Memory B cell (primary cell): Measurements from ENCODE around the gene SDK1.

Experiments used
- ATAC-seq: fragments of 150-1000 bp; cut with Tn5 transposase; 2 replicates; pipeline ENCODE4 v1.10.0; 2021; ENCODE audit warnings: low read depth, mild to moderate bottlenecking, moderate library complexity
- DNase-seq, 2 donors: peaks; one replicate each; pipeline ENCODE4 v3.0.0; 2022; ENCODE audit warnings: low spot score in 2 of 2
- H3K27ac Mint-ChIP-seq: one replicate; pipeline ENCODE4 v1.8.0; 2022; ENCODE audit warnings: mild to moderate bottlenecking, moderate library complexity, mixed read lengths
- H3K27me3 Mint-ChIP-seq: one replicate; pipeline ENCODE4 v1.8.0; 2022; ENCODE audit warnings: mixed read lengths
- H3K36me3 Mint-ChIP-seq: one replicate; pipeline ENCODE4 v1.8.0; 2022; ENCODE audit warnings: mild to moderate bottlenecking, mixed read lengths
- H3K4me1 Mint-ChIP-seq: one replicate; pipeline ENCODE4 v1.8.0; 2022; ENCODE audit warnings: mixed read lengths
- H3K4me3 Mint-ChIP-seq: one replicate; pipeline ENCODE4 v1.8.0; 2022; ENCODE audit warnings: mild to moderate bottlenecking, moderate library complexity, mixed read lengths
- H3K9me3 Mint-ChIP-seq: one replicate; pipeline ENCODE4 v1.8.0; 2022; ENCODE audit warnings: mixed read lengths

The SDK1 gene

DNA sequence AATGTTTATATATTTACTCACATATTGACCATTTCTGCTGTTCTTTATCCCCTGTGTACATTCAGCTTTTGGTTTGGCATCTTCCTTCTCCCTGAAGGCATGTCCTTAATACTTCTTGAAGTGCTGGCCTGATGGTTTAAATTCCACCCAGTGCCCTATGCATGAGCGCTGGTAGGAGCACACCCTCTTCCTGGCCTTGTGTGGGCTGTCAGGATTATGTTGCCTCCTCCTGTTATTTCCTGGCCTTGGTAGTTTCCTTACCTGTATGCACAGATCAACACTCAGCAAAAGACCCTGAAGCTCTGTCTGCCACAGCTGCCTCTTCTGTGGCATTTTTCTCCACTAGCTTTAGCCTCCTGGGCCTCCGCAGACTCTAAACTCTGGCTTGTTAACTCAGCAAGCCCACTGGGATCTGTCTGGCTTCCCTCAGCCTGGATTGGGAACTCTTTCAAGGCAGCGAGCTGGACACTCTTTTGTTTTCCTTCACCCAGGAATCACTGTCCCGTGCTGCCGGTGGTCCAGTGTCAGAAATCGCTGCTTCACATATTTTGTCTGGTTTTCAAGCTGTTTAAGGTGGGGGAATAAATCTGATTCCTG, 595.2 kb downstream of the SDK1 start:
- H3K36me3 Mint-ChIP-seq = no peaks in the 10 kb centered on the region
- no peak overlapping the region for H3K27ac Mint-ChIP-seq
- peaks cover 3% of the 10 kb centered on the region for H3K4me1 Mint-ChIP-seq
- peaks cover 12% of the 10 kb centered on the region for H3K27me3 Mint-ChIP-seq
- no peak overlapping the region for H3K4me3 Mint-ChIP-seq
- DNase-seq (no peak), ATAC-seq (no peak)
- no peaks in the 10 kb centered on the region for H3K9me3 Mint-ChIP-seq

DNA sequence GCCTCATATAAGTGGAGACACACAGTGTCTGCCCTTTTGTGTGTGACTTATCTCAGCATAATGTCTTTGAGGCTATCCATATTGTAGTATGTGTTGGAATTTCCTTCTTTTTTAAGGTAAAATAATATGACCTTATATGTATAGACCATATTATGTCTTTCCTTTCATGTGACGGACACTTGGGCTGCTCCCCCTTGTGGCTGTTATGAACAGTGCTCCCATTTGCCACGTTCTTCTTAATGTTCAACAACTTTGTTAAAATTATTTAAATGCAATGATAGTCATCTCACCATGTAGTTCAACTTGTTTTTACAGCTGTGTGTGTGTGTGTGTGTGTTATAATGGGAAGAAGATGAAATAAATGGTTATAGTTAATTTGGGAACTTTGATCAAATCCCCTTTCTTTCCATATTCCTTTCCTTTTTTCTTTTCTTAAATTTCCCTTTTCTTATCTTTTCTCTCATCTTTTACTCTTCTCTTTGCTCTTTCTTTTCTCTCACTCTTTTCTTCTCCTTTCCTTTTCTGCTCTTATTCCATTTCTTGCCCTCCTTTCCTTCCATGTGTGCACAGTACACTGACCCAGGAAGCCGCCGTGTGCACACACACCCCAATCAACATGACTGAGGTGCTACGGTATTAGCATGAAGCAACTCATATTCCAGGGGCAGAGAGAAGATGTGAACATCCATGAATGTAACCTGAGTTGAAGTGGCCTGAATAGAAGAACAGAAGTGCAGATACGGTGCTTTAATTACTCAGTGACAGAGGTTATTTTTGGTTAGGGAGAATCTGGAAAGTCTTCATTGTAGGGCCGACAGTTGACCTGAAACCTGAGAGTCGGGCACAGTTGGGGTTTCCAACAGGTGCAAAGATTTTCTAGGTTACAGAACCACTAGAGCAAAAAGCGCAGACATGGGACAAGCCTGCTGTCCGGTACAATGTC, 596.6 kb downstream of the SDK1 start:
- Mint-ChIP-seq H3K27me3 (peaks cover 16% of the 10 kb centered on the region), H3K9me3 (no peaks in the 10 kb centered on the region), H3K4me3 (no peak overlapping the region), H3K4me1 (peaks cover 3% of the 10 kb centered on the region), H3K27ac (no peak overlapping the region), H3K36me3 (no peaks in the 10 kb centered on the region)
- peak; percentile 55 for ATAC-seq
- DNase-seq = peak; percentile 39 to 41

DNA sequence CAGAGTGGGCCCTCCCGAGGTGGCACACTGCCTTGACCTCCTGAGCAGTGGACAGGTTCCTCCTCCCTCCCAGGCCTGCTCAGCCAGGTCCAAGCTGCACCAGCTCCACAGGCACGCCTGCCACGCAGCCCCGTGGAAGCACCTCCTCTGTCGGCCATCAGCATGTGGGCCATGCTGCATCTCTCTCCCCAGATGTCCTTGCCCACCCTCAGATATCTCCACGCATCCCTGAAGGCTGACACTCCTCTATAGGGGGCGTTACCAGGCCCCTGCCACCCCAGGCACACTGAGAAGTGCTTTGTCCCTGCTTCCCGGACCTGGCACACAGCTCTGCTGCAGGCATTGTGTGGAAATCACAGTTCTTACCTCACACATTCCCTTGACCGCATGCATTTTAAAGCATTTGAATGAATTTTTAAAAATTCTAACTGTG, 598.5 kb downstream of the SDK1 start:
- DNase-seq = no peak
- H3K27ac Mint-ChIP-seq = no peak overlapping the region
- no peaks in the 10 kb centered on the region for H3K9me3 Mint-ChIP-seq
- no peaks in the 10 kb centered on the region for H3K36me3 Mint-ChIP-seq
- ATAC-seq = no peak
- peaks cover 3% of the 10 kb centered on the region for H3K4me1 Mint-ChIP-seq
- peaks cover 17% of the 10 kb centered on the region for H3K27me3 Mint-ChIP-seq
- H3K4me3 Mint-ChIP-seq = no peak overlapping the region

DNA sequence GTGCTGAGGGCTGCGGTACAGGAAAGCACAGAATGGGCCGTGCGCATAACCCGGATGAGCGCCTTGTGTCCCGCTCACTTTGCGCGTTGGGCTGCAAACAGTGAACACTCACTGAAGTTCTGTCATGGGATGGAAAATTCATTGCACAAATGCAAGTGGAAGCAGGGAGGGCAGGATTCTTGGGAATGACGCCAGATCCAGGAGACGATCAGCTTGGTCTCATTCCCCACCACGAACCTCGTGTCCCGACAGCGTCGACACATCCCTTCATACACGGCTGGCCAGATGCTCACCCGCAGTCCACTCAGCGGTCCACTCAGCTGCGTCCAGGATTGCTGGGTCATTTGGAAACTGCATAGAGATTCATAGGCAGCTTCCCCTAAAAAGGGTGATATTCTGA, 607.1 kb downstream of the SDK1 start:
- H3K9me3 Mint-ChIP-seq = no peaks in the 10 kb centered on the region
- no peak overlapping the region for H3K27ac Mint-ChIP-seq
- no peaks in the 10 kb centered on the region for H3K4me1 Mint-ChIP-seq
- no peak for ATAC-seq
- no peak for DNase-seq
- no peaks in the 10 kb centered on the region for H3K36me3 Mint-ChIP-seq
- no peak overlapping the region for H3K4me3 Mint-ChIP-seq
- H3K27me3 Mint-ChIP-seq = peaks cover 16% of the 10 kb centered on the region

DNA sequence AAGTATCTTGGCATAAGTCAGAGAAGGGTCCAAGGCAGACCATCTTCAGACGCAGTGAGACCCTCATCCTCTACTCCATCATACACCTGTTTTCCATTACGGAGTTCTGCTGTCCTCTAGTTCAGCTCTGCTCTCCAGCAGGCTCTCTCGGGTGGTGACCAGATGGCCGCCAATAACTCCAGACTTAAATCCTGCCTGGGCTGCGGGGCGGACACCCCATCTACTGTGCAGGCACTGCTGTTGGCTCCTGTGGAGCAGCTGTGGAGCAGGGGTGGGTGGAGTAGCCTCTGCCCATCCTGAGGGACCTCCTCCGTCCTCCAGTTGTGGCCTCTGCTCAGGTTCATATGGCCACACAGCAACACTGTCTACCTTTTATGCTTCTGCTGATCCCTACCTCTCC, 608.1 kb downstream of the SDK1 start:
- H3K4me1 Mint-ChIP-seq = no peaks in the 10 kb centered on the region
- H3K36me3 Mint-ChIP-seq = no peaks in the 10 kb centered on the region
- no peak overlapping the region for H3K4me3 Mint-ChIP-seq

DNA sequence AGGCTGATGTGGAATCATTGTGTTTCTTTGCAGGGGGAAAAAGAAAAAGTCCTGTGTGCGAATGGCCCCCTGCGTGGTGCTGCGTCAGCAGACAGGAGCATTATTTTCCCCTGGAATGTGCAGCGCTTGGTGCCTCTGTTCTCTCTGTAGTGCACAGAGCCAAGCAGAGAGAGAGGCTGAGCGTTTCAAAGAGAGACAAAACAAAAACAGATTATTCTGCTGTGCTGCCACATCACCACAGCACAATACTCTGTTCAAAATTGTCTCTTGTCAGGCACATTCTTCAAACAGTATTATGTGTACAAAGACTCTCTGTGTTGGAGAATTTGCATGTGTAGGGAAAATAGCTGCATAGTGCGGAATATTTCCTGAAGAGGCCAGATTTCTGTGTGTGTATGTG, 609.0 kb downstream of the SDK1 start:
- peaks cover 2% of the 10 kb centered on the region for H3K4me1 Mint-ChIP-seq
- DNase-seq (no peak), ATAC-seq (no peak)
- H3K36me3 Mint-ChIP-seq = no peaks in the 10 kb centered on the region
- H3K27me3 Mint-ChIP-seq = peaks cover 21% of the 10 kb centered on the region
- no peaks in the 10 kb centered on the region for H3K9me3 Mint-ChIP-seq
- no peak overlapping the region for H3K27ac Mint-ChIP-seq
- no peak overlapping the region for H3K4me3 Mint-ChIP-seq

More for the DNA sequence above, 608.1 kb downstream of the SDK1 start:
- DNase-seq (no peak), ATAC-seq (no peak)
- H3K27me3 Mint-ChIP-seq = peaks cover 20% of the 10 kb centered on the region
- H3K9me3 Mint-ChIP-seq = no peaks in the 10 kb centered on the region
- H3K27ac Mint-ChIP-seq = no peak overlapping the region

DNA sequence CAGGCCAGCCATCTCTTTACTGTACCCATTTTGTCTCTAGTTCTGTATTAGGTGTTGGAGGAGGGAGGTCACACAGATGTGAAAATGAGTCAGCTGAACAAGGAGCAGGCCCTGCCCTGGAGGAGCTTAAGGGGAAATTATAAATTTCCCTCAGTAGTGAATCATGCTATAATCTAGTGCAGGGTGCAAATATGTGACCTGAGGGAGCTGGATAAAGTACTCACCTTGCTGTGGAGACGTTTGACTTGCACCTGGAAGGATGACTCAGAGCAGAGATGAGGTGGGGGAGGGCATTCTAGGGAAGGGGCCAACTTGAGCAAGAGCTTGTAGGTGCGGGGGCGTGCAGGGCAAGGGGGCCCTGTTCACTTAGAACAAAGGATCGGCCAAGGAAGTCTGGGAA, 610.6 kb downstream of the SDK1 start:
- no peak for DNase-seq
- Mint-ChIP-seq H3K27me3 (peaks cover 20% of the 10 kb centered on the region), H3K9me3 (no peaks in the 10 kb centered on the region), H3K4me1 (peaks cover 4% of the 10 kb centered on the region), H3K4me3 (no peak overlapping the region), H3K27ac (peak overlapping the region; percentile 21), H3K36me3 (no peaks in the 10 kb centered on the region)
- no peak for ATAC-seq

DNA sequence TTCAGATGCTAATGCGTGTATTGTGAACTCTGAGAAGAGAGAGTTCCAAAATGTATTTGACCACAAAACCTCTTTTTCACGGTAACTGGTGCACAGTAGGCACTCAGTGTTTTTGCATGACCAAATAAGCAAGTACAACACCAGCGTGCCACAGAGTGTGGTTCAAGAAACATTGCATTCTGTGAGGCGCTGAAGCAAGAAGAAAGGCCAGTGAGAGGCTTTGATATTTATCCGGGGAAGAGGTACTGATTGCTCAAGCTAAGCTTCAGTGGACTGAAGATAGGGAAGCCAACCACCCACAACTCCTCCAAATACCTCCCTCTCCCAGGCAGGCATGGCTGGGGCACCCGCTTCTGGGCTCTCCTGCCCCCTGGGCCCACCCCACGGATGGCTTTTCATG, 611.2 kb downstream of the SDK1 start:
- Mint-ChIP-seq H3K27ac (no peak overlapping the region), H3K4me1 (peaks cover 4% of the 10 kb centered on the region), H3K36me3 (no peaks in the 10 kb centered on the region), H3K4me3 (no peak overlapping the region), H3K27me3 (peaks cover 20% of the 10 kb centered on the region), H3K9me3 (no peaks in the 10 kb centered on the region)
- no peak for DNase-seq
- no peak for ATAC-seq

DNA sequence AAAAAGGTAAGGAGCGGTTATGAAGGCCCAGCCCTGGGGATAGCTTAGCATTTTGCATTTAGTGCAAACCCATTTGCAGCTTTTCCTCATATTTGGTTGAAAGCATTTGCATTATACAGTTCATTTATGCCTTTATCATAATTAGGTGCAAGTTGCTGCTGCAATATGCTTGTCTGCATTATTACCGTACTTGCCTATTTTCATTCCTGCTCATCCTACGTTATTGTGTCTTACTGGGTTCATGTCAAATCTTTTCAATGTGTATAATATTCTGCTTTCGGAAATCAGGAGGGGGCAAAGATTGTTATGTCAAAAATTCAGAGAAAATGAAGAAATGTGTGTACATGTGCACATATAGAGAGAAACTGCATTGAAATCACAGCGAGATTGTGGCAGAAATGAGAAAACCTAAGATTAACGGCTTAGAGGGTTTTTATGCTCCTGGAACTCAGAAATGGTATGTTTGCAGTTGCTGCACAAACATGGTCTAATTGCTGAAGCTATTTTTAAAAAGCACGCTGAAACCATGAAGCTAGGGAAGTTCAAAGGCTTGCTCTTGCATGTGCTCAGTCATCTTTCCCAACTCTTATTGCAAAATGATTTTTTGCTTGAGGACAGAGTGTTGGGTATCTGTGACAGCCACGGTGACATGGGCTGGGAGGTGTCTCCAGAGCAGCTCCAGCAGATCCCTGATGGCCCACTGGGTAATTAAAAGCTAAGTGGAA, 613.2 kb downstream of the SDK1 start:
- no peak for DNase-seq
- no peak overlapping the region for H3K27ac Mint-ChIP-seq
- H3K27me3 Mint-ChIP-seq = peaks cover 18% of the 10 kb centered on the region
- ATAC-seq = no peak
- no peaks in the 10 kb centered on the region for H3K36me3 Mint-ChIP-seq
- no peaks in the 10 kb centered on the region for H3K9me3 Mint-ChIP-seq
- H3K4me3 Mint-ChIP-seq = no peak overlapping the region
- peaks cover 6% of the 10 kb centered on the region for H3K4me1 Mint-ChIP-seq

DNA sequence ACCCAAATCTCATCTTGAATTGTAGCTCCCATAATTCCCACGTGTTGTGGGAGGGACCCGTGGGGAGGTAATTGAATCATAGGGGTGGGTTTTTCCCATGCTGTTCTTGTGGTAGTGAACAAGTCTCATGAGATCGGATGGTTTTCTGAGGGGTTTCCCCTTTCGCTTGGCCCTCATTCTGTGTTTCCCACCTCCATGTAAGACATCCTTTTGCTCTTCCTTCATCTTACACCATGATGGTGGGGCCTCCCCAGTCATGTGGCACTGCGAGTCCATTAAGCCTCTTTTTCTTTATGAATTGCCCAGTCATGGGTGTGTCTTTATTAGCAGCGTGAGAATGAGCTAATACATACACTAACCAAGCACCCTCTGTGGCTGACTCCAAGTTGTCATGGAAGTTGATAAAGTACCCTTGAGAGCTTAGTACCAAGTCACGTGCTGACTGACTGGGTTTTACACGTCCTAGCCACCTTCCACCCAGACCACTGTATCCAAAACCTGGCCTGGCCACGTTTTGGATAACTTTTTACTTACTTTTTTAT, 614.4 kb downstream of the SDK1 start:
- Mint-ChIP-seq H3K4me1 (peaks cover 6% of the 10 kb centered on the region), H3K4me3 (no peak overlapping the region), H3K9me3 (no peaks in the 10 kb centered on the region), H3K36me3 (no peaks in the 10 kb centered on the region), H3K27me3 (peaks cover 22% of the 10 kb centered on the region), H3K27ac (no peak overlapping the region)
- DNase-seq = no peak
- ATAC-seq = peak; percentile 51

DNA sequence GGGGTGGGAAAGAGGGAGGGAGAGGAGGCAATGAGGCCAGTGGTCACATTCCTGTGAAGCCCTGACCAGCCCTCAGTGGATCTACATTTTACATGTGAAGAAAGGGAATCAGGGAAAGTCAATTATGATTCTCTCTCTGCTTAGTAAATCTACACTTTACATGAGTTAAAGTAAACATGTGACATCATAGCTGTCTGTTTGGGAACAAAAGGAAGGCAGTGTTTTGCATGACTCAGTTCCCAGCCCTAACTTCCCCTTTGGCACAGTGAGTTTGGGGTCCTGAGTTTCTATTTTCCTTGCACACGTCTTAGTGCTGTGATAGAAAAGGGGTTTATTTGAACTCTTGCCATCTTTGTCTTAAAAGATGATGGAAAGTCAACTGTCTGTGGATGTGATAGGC, 615.1 kb downstream of the SDK1 start:
- H3K36me3 Mint-ChIP-seq = no peaks in the 10 kb centered on the region
- DNase-seq (no peak), ATAC-seq (no peak)
- no peak overlapping the region for H3K4me3 Mint-ChIP-seq
- H3K27ac Mint-ChIP-seq = no peak overlapping the region
- H3K9me3 Mint-ChIP-seq = no peaks in the 10 kb centered on the region
- H3K27me3 Mint-ChIP-seq = peaks cover 23% of the 10 kb centered on the region
- H3K4me1 Mint-ChIP-seq = peaks cover 6% of the 10 kb centered on the region

DNA sequence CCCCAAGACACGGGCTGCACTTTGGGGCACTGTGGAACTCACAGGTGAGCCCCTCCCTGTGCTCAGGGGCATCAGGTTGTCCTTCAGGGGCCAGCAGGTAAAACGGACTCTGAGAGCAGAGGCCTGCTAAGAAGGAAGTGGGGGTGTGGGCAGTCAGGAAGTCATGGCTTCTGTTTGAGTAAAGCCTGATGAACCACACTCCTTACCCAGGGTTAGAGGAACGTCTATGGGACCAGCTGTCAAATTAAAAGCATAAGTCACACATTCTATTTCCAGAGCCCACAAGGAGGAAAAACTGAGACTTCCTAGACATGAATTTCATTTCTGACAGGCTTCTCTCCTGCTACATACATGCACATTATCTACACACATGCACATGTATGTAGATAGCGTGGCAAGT, 616.4 kb downstream of the SDK1 start:
- DNase-seq (no peak), ATAC-seq (no peak)
- Mint-ChIP-seq H3K9me3 (no peaks in the 10 kb centered on the region), H3K4me1 (peaks cover 6% of the 10 kb centered on the region), H3K4me3 (no peak overlapping the region), H3K27ac (no peak overlapping the region), H3K36me3 (no peaks in the 10 kb centered on the region), H3K27me3 (peaks cover 15% of the 10 kb centered on the region)

DNA sequence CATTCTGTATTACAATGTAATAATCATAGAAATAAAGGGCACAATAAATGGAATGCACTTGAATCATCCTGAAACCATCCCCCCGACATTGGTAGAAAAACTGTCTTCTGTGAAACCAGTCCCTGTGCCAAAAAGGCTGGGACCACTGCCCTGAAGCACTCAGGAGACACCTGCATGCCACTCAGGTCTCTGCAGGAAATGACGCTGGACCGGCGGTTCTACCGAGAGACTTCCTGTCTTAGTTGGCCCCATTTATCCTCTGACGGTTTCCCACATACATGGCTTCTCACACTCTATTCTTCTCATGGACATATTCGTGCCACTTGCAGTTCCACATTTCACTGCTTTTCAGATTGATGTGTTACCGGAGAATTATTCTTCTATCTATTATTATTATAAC, 617.5 kb downstream of the SDK1 start:
- DNase-seq (no peak), ATAC-seq (no peak)
- no peaks in the 10 kb centered on the region for H3K36me3 Mint-ChIP-seq
- H3K9me3 Mint-ChIP-seq = no peaks in the 10 kb centered on the region
- peaks cover 12% of the 10 kb centered on the region for H3K27me3 Mint-ChIP-seq
- no peak overlapping the region for H3K27ac Mint-ChIP-seq
- peaks cover 6% of the 10 kb centered on the region for H3K4me1 Mint-ChIP-seq
- H3K4me3 Mint-ChIP-seq = no peak overlapping the region

DNA sequence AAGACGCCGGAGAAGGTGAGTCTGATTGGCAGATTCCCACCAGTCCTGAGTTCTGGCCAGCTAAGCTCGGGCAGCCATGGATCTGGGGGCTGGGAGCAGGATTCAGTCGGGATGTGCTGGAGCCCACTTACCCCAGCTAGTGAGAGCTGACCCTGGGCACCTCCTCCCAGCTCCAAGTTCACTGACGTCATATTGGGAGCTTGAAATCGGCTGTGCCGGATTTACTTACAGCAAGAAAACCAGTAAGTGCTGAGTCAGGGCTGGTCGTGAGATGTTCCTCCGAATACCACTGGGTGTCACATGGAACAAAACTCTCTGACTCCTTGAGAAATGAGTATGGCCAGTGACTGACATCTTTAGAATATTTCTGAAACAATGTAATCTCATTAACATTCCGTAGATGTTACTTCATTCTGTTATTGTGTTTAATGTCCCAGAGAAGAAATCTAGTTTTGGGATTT, 621.2 kb downstream of the SDK1 start:
- H3K9me3 Mint-ChIP-seq = no peaks in the 10 kb centered on the region
- peaks cover 10% of the 10 kb centered on the region for H3K27me3 Mint-ChIP-seq
- peaks cover 2% of the 10 kb centered on the region for H3K4me1 Mint-ChIP-seq
- no peaks in the 10 kb centered on the region for H3K36me3 Mint-ChIP-seq
- ATAC-seq (no peak), DNase-seq (no peak)
- no peak overlapping the region for H3K4me3 Mint-ChIP-seq
- no peak overlapping the region for H3K27ac Mint-ChIP-seq
